Loucy (cell line): Measurements from ENCODE around the gene ACOT8.
A peak's percentile ranks its signal among the peaks of the same experiment; 100 is the strongest.

Experiments used
- H2AFZ ChIP-seq: fragments of 200-600 bp; sonication (generic); 2 replicates; pipeline ENCODE4 v1.6.0; 2016; ENCODE audit warnings: antibody characterized with exemption, mild to moderate bottlenecking, low read length, moderate library complexity
- H3F3A ChIP-seq: fragments of 200-600 bp; 2 replicates; pipeline ENCODE4 v1.6.0; 2016; ENCODE audit warnings: antibody characterized with exemption, low read depth, mild to moderate bottlenecking
- H3K27me3 ChIP-seq: fragments of 200-600 bp; sonication (generic); 2 replicates; pipeline ENCODE4 v1.6.1; 2014; ENCODE audit warnings: low read length, mild to moderate bottlenecking; ENCODE audit not compliant: insufficient read depth, poor library complexity, severe bottlenecking
- H3K36me3 ChIP-seq: fragments of 200-600 bp; sonication (generic); 2 replicates; pipeline ENCODE4 v1.6.1; 2016; ENCODE audit warnings: low read length; ENCODE audit not compliant: insufficient read depth
- H3K4me1 ChIP-seq: fragments of 200-600 bp; sonication (generic); 2 replicates; pipeline ENCODE4 v1.5.1; 2014; ENCODE audit warnings: low read length, mild to moderate bottlenecking; ENCODE audit not compliant: insufficient read depth, poor library complexity, severe bottlenecking
- H3K4me2 ChIP-seq: fragments of 200-600 bp; sonication (generic); 2 replicates; pipeline ENCODE4 v1.6.0; 2014; ENCODE audit warnings: antibody characterized with exemption, low read length, low read depth, mild to moderate bottlenecking; ENCODE audit not compliant: poor library complexity, severe bottlenecking
- H3K4me3 ChIP-seq: fragments of 200-600 bp; sonication (generic); 2 replicates; pipeline ENCODE4 v1.5.1; 2014; ENCODE audit warnings: low read length, mild to moderate bottlenecking, mixed read lengths; ENCODE audit not compliant: poor library complexity, severe bottlenecking
- H3K79me2 ChIP-seq: fragments of 200-600 bp; sonication (generic); 2 replicates; pipeline ENCODE4 v1.6.1; 2014; ENCODE audit warnings: low read length; ENCODE audit not compliant: insufficient read depth
- H3K9ac ChIP-seq: fragments of 200-600 bp; sonication (generic); 2 replicates; pipeline ENCODE4 v1.6.0; 2014; ENCODE audit warnings: mild to moderate bottlenecking, low read depth, low read length, moderate library complexity; ENCODE audit not compliant: poor library complexity, severe bottlenecking
- H3K9me2 ChIP-seq: fragments of 200-600 bp; sonication (generic); replicated peaks from 2 replicates; pipeline ENCODE4 v1.6.1; 2016; ENCODE audit warnings: low read depth, low read length, mixed read lengths
- H3K9me3 ChIP-seq: fragments of 200-600 bp; sonication (generic); 2 replicates; pipeline ENCODE4 v1.6.1; 2014; ENCODE audit warnings: mild to moderate bottlenecking, antibody characterized with exemption, low read length, low read depth; ENCODE audit not compliant: insufficient read depth
- H4K20me1 ChIP-seq: fragments of 200-600 bp; sonication (generic); 2 replicates; pipeline ENCODE4 v1.6.0; 2014; ENCODE audit warnings: antibody characterized with exemption, low read length, mild to moderate bottlenecking; ENCODE audit not compliant: insufficient read depth, poor library complexity, severe bottlenecking
- EZH2phosphoT487 ChIP-seq: fragments of 200-600 bp; IDR thresholded peaks from 2 replicates; pipeline ENCODE4 v1.6.1; 2018; ENCODE audit warnings: antibody characterized with exemption, mild to moderate bottlenecking, moderate library complexity, borderline replicate concordance
- TF ChIP-seq, protein P1 (sequence below): fragments of 200-600 bp; sonication (generic); conservative IDR thresholded peaks from 2 replicates; pipeline ENCODE4 v1.5.1; 2014; ENCODE audit warnings: mild to moderate bottlenecking, antibody characterized with exemption, low read length

The ACOT8 gene

DNA sequence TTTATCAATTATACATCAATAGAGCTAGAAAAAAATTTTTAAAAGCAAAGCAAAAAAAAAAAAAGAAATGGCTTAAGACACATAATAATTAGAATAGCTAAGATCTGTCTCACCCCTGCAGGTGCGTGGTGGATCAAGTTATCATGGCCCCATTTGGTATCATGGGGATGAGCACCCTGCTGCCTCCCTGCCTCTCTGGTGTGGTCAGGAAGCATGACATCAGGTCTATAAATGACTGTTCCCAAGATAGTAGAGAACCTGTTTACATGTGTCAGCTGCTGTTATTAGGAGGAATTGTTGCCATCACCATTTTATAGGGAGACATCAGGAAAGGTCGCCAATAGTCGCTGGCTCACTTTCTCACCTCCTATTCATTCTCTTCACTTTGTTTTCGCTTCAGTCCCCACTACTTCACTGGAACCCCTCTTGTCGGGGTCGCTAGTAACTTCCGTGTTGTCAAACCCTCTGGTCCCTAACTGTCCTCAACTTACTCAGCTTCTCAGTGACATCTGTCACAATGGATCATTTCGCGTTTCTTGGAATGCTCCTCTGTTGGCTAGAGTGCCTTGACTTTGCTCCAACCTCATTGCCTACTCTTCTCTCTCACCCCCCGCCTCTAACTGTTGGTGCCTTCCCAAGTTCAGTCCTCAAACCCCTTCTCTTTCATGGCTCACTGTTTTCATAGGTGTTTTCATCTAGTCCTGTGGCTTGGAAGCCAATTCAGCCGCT is 60.7 kb downstream of the ACOT8 start:
- Histone ChIP-seq H3K4me1 (peaks cover 10% of the 10 kb centered on the region), H3K9me3 (no peaks in the 10 kb centered on the region), H3K9ac (no peak overlapping the region), H3K79me2 (peaks cover 17% of the 10 kb centered on the region), H3K4me3 (no peak overlapping the region), H2AFZ (no peak overlapping the region), H4K20me1 (peaks cover 2% of the 10 kb centered on the region), H3F3A (no peaks in the 10 kb centered on the region), H3K4me2 (no peak overlapping the region), H3K9me2 (no peaks in the 10 kb centered on the region), H3K27me3 (no peaks in the 10 kb centered on the region), H3K36me3 (peaks cover 12% of the 10 kb centered on the region; the same call in 1 of the 2 replicates)
- no peak for TF ChIP-seq EZH2phosphoT487
- TF ChIP-seq, protein P1, sequence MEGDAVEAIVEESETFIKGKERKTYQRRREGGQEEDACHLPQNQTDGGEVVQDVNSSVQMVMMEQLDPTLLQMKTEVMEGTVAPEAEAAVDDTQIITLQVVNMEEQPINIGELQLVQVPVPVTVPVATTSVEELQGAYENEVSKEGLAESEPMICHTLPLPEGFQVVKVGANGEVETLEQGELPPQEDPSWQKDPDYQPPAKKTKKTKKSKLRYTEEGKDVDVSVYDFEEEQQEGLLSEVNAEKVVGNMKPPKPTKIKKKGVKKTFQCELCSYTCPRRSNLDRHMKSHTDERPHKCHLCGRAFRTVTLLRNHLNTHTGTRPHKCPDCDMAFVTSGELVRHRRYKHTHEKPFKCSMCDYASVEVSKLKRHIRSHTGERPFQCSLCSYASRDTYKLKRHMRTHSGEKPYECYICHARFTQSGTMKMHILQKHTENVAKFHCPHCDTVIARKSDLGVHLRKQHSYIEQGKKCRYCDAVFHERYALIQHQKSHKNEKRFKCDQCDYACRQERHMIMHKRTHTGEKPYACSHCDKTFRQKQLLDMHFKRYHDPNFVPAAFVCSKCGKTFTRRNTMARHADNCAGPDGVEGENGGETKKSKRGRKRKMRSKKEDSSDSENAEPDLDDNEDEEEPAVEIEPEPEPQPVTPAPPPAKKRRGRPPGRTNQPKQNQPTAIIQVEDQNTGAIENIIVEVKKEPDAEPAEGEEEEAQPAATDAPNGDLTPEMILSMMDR, result no peak

- peak overlapping the region; percentile 87 for H3K9ac ChIP-seq
- H4K20me1 ChIP-seq, result no peaks in the 10 kb centered on the region
- peaks cover 5% of the 10 kb centered on the region; the same call in 1 of the 2 replicates for H3K36me3 ChIP-seq
- TF ChIP-seq, protein P1, result no peak
- no peak for TF ChIP-seq EZH2phosphoT487
- H3K79me2 ChIP-seq, result peaks cover 17% of the 10 kb centered on the region
- peak overlapping the region; percentile 92 for H3K4me3 ChIP-seq
- H3K9me3 ChIP-seq, result no peaks in the 10 kb centered on the region
- H3K27me3 ChIP-seq, result no peaks in the 10 kb centered on the region
- peak overlapping the region; percentile 83 for H2AFZ ChIP-seq
- no peaks in the 10 kb centered on the region for H3K9me2 ChIP-seq
- peak overlapping the region; percentile 76 for H3K4me2 ChIP-seq
- no peaks in the 10 kb centered on the region for H3F3A ChIP-seq
- peaks cover 7% of the 10 kb centered on the region for H3K4me1 ChIP-seq
Observed at GRCh38 chr20:45792317-45793118, 64.7 kb downstream of the ACOT8 start.
